IMR-90 (cell line): ENCODE data around the gene LIPK. TPM values are rescaled to one million over a fixed set of nuclear protein-coding genes. Genes with fewer than 3 reads are reported as not detected.

ENCODE experiments used
- ATAC-seq: fragments of 200-7000 bp; cut with Tn5 transposase; 2 replicates; pipeline ENCODE4 v1.9.1; 2020; ENCODE audit warnings: low read depth, mild to moderate bottlenecking, moderate library complexity
- BruUV-seq: library from RNA; stranded (reverse); fragments of 400-500 nt; replicated peaks from 2 replicates; lab custom pipeline; 2021; lab: Mats Ljungman, UMichigan
- CTCF ChIA-PET: fragments of 300-600 bp; formaldehyde crosslinking; extraction: SDS; loops from one replicate; lab custom pipeline; 2021; ENCODE audit warnings: antibody characterized with exemption; lab: Yijun Ruan, JAX
- POLR2A ChIA-PET: fragments of 300-600 bp; sonication (Branson Sonifier 250); formaldehyde crosslinking; loops from one replicate; lab custom pipeline; 2022; ENCODE audit warnings: antibody characterized with exemption; ENCODE audit not compliant: unreplicated experiment; lab: Charles Lee
- DNase-seq: peaks from one replicate; pipeline ENCODE4 v3.0.0; 2013
- H2AFZ ChIP-seq: replicated peaks from 2 replicates; pipeline ENCODE3; 2013; ENCODE audit warnings: low read length, mild to moderate bottlenecking; ENCODE audit not compliant: poor library complexity
- H2AK5ac ChIP-seq: 2 replicates; pipeline ENCODE4 v1.6.1; 2013; ENCODE audit warnings: low read depth, low read length, inconsistent platforms
- H2AK9ac ChIP-seq: replicated peaks from 2 replicates; pipeline ENCODE3; 2013; ENCODE audit warnings: mild to moderate bottlenecking, low read depth, low read length, moderate library complexity; ENCODE audit not compliant: poor library complexity
- H2BK120ac ChIP-seq: 2 replicates; pipeline ENCODE4 v1.6.1; 2013; ENCODE audit warnings: low read depth, low read length, inconsistent platforms
- H2BK15ac ChIP-seq: 3 replicates; pipeline ENCODE4 v1.6.1; 2013; ENCODE audit warnings: low read depth, low read length, inconsistent platforms
- H2BK20ac ChIP-seq: 2 replicates; pipeline ENCODE4 v1.6.1; 2013; ENCODE audit warnings: low read depth, mild to moderate bottlenecking, inconsistent platforms, low read length, moderate library complexity
- H2BK5ac ChIP-seq: 2 replicates; pipeline ENCODE4 v1.6.1; 2013; ENCODE audit warnings: mild to moderate bottlenecking, low read depth, low read length, inconsistent platforms; ENCODE audit not compliant: poor library complexity, severe bottlenecking
- H3K14ac ChIP-seq: replicated peaks from 2 replicates; pipeline ENCODE4 v1.6.1; 2013; ENCODE audit warnings: low read depth, low read length, inconsistent platforms
- H3K18ac ChIP-seq: 2 replicates; pipeline ENCODE4 v1.6.1; 2013; ENCODE audit warnings: low read depth, low read length, control low read depth
- H3K23ac ChIP-seq: 2 replicates; pipeline ENCODE4 v1.6.1; 2013; ENCODE audit warnings: low read depth, low read length, inconsistent platforms
- H3K27ac ChIP-seq: 2 replicates; pipeline ENCODE4 v1.5.1; 2013; ENCODE audit warnings: mild to moderate bottlenecking, control low read depth, low read length; ENCODE audit not compliant: insufficient read depth
- H3K27me3 ChIP-seq: 2 replicates; pipeline ENCODE4 v1.6.1; 2013; ENCODE audit warnings: low read length; ENCODE audit not compliant: control insufficient read depth, insufficient read depth
- H3K36me3 ChIP-seq: 2 replicates; pipeline ENCODE4 v1.6.1; 2013; ENCODE audit warnings: low read length, mixed read lengths; ENCODE audit not compliant: control insufficient read depth, insufficient read depth
- H3K4ac ChIP-seq: 2 replicates; pipeline ENCODE4 v1.6.1; 2013; ENCODE audit warnings: low read depth, low read length, inconsistent platforms
- H3K4me1 ChIP-seq: 2 replicates; pipeline ENCODE4 v1.6.1; 2013; ENCODE audit warnings: low read length, mixed read lengths; ENCODE audit not compliant: control insufficient read depth, insufficient read depth
- H3K4me2 ChIP-seq: 2 replicates; pipeline ENCODE4 v1.6.1; 2013; ENCODE audit warnings: low read depth, mild to moderate bottlenecking, control low read depth, low read length, moderate library complexity
- H3K4me3 ChIP-seq: 2 replicates; pipeline ENCODE4 v1.5.1; 2013; ENCODE audit warnings: low read depth, mild to moderate bottlenecking, control low read depth, low read length, moderate library complexity; ENCODE audit not compliant: insufficient read depth
- H3K56ac ChIP-seq: 2 replicates; pipeline ENCODE4 v1.6.1; 2013; ENCODE audit warnings: low read length, inconsistent platforms; ENCODE audit not compliant: insufficient read depth; ENCODE audit errors: extremely low read depth
- H3K79me1 ChIP-seq, 2 experiments: 2 replicates each; pipeline ENCODE4 v1.6.1; 2013; ENCODE audit warnings: low read length in 2 of 2, inconsistent platforms in 1 of 2, low read depth in 1 of 2
- H3K9ac ChIP-seq: 2 replicates; pipeline ENCODE4 v1.6.1; 2013; ENCODE audit warnings: low read depth, low read length, control low read depth
- H3K9me1 ChIP-seq: 2 replicates; pipeline ENCODE4 v1.6.1; 2013; ENCODE audit warnings: low read length, inconsistent platforms; ENCODE audit not compliant: insufficient read depth
- H3K9me3 ChIP-seq: 2 replicates; pipeline ENCODE4 v1.6.1; 2013; ENCODE audit warnings: low read length; ENCODE audit not compliant: control insufficient read depth, insufficient read depth
- H4K20me1 ChIP-seq: 2 replicates; pipeline ENCODE4 v1.6.1; 2013; ENCODE audit warnings: low read length, inconsistent platforms; ENCODE audit not compliant: insufficient read depth
- H4K5ac ChIP-seq: 2 replicates; pipeline ENCODE4 v1.6.1; 2013; ENCODE audit warnings: mild to moderate bottlenecking, low read depth, low read length, control low read depth
- H4K8ac ChIP-seq, 2 experiments: 2 replicates each; pipeline ENCODE4 v1.6.1; 2013; ENCODE audit warnings: low read depth in 2 of 2, low read length in 2 of 2, control low read depth in 1 of 2, inconsistent platforms in 1 of 2
- H4K91ac ChIP-seq: 2 replicates; pipeline ENCODE4 v1.6.1; 2013; ENCODE audit warnings: low read depth, low read length, inconsistent platforms; ENCODE audit not compliant: insufficient read depth
- CEBPB ChIP-seq: IDR thresholded peaks from 2 replicates; pipeline ENCODE4 v1.6.1; 2012; ENCODE audit warnings: low read depth, low read length, improper control_type of control experiment
- CTCF ChIP-seq: conservative IDR thresholded peaks from 2 replicates; pipeline ENCODE4 v1.5.1; 2012; ENCODE audit warnings: mild to moderate bottlenecking, low read depth, low read length, improper control_type of control experiment
- ELK1 ChIP-seq: fragments of 150-350 bp; IDR thresholded peaks from 2 replicates; pipeline ENCODE4 v1.6.1; 2016; ENCODE audit warnings: low read depth, mild to moderate bottlenecking, low read length, moderate library complexity, borderline replicate concordance
- FOS ChIP-seq: fragments of 150-350 bp; IDR thresholded peaks from 2 replicates; pipeline ENCODE4 v1.6.1; 2016; ENCODE audit warnings: low read depth, low read length
- MAZ ChIP-seq: IDR thresholded peaks from 2 replicates; pipeline ENCODE4 v1.6.1; 2012; ENCODE audit warnings: low read depth, mild to moderate bottlenecking, low read length, improper control_type of control experiment, moderate library complexity, borderline replicate concordance
- MXI1 ChIP-seq: IDR thresholded peaks from 2 replicates; pipeline ENCODE4 v1.6.1; 2012; ENCODE audit warnings: low read depth, mild to moderate bottlenecking, low read length, moderate library complexity, borderline replicate concordance
- NFE2L2 ChIP-seq: fragments of 150-350 bp; IDR thresholded peaks from 2 replicates; pipeline ENCODE4 v1.6.1; 2016; ENCODE audit warnings: low read depth, mild to moderate bottlenecking, low read length
- RCOR1 ChIP-seq: IDR thresholded peaks from 2 replicates; pipeline ENCODE4 v1.6.1; 2012; ENCODE audit warnings: mild to moderate bottlenecking, low read length, improper control_type of control experiment; ENCODE audit not compliant: insufficient replicate concordance
- RFX5 ChIP-seq: IDR thresholded peaks from 2 replicates; pipeline ENCODE4 v1.8.0; 2012; ENCODE audit warnings: low read depth, mild to moderate bottlenecking, low read length, moderate library complexity
- SMC3 ChIP-seq: fragments of 150-350 bp; IDR thresholded peaks from 2 replicates; pipeline ENCODE4 v1.6.1; 2016; ENCODE audit warnings: low read depth, mild to moderate bottlenecking, antibody characterized with exemption, low read length, moderate library complexity
- USF2 ChIP-seq: fragments of 150-350 bp; IDR thresholded peaks from 2 replicates; pipeline ENCODE4 v1.6.1; 2017; ENCODE audit warnings: mild to moderate bottlenecking, antibody characterized with exemption, low read length, low read depth
- WGBS, 2 experiments: methylation state at CpG; one replicate each; pipeline versions ENCODE4 v1.1.5 to v1.1.7; 2013; ENCODE audit warnings: missing lambda C conversion rate in 2 of 2; ENCODE audit not compliant: insufficient read length in 1 of 2; ENCODE audit errors: extremely low coverage in 2 of 2; 5-methylcytosine and 5-hydroxymethylcytosine counted together
- dilution Hi-C: fragments of 300-500 bp; cut with HindIII; formaldehyde crosslinking; loops from one replicate; pipeline ENCODE4 v1.14.3; 2018; ENCODE audit warnings: low sequenced_read_pairs; ENCODE audit not compliant: unreplicated experiment
- in situ Hi-C: fragments of 300-500 bp; cut with MboI; formaldehyde crosslinking; loops from 3 replicates; pipeline ENCODE4 v1.14.3; 2019; ENCODE audit warnings: low sequenced_read_pairs, inconsistent platforms, mixed read lengths
- intact Hi-C: fragments of 100-400 bp; cut with micrococcal nuclease; formaldehyde crosslinking; loops from 2 replicates; pipeline ENCODE4 v1.10.0; 2022
- polyA plus RNA-seq, 3 experiments: library from polyadenylated mRNA; depleted of rRNA; stranded (reverse); fragments of >200 nt; gene quantifications; 2 replicates each; pipeline ENCODE4 v1.2.3, GENCODE V29; 2012; ENCODE audit warnings: low replicate concordance in 1 of 3
- total RNA-seq: library from RNA; depleted of rRNA; stranded (reverse); fragments of >200 nt; gene quantifications from 2 replicates; pipeline ENCODE4 v1.2.3, GENCODE V29; 2012

Gene LIPK
- total and polyA plus RNA-seq, 2 of the 4 experiments (the other 2 are of a cell fraction): not detected

GRCh38 chr10:88765816-88766215 lies 59.8 kb downstream of the LIPK start:
- H3K4me3 ChIP-seq: no peak overlapping the region
- no CpG with 5 or more reads among the region's 1 CpG for WGBS, 2 experiments

More at GRCh38 chr10:88765816-88766215, 59.8 kb downstream of the LIPK start:
- ATAC-seq: no peak
- no peak overlapping the region for H4K8ac ChIP-seq
- no peak overlapping the region for H2BK120ac ChIP-seq
- no peak overlapping the region for H2AK9ac ChIP-seq
- dilution Hi-C loops: no loop called here
- POLR2A ChIA-PET: no interaction called here
- H4K5ac ChIP-seq: no peak overlapping the region
- no peak overlapping the region for H3K18ac ChIP-seq
- H3K36me3 ChIP-seq: no peaks in the 10 kb centered on the region
- in situ Hi-C loops: no loop called here
- no peak overlapping the region for H2AK5ac ChIP-seq
- H3K9me1 ChIP-seq: no peaks in the 10 kb centered on the region
- CTCF ChIA-PET: no interaction called here
- no peaks in the 10 kb centered on the region for H3K4me1 ChIP-seq
- no peak overlapping the region for H3K4me2 ChIP-seq
- H3K9ac ChIP-seq: no peak overlapping the region
- no peak overlapping the region for H4K91ac ChIP-seq
- H3K9me3 ChIP-seq: no peaks in the 10 kb centered on the region
- H2BK20ac ChIP-seq: no peak overlapping the region
- H4K20me1 ChIP-seq: no peaks in the 10 kb centered on the region
- H3K14ac ChIP-seq: no peak overlapping the region
- no peak overlapping the region for H2BK15ac ChIP-seq
- TF ChIP-seq USF2 (no peak), ELK1 (no peak), MAZ (no peak), RCOR1 (no peak), CEBPB (no peak), SMC3 (no peak), NFE2L2 (no peak), RFX5 (no peak), MXI1 (no peak), FOS (no peak), CTCF (no peak)
- no peak overlapping the region for H2BK5ac ChIP-seq
- no peak overlapping the region for H3K23ac ChIP-seq
- peaks cover 12% of the 10 kb centered on the region; the same call in 1 of the 2 replicates for H3K27me3 ChIP-seq
- DNase-seq: no peak
- H2AFZ ChIP-seq: no peak overlapping the region
- no peak overlapping the region for H3K4ac ChIP-seq
- H3K79me1 ChIP-seq: no peaks in the 10 kb centered on the region
- intact Hi-C loops: no loop called here
- no TSS peak for BruUV-seq
- H3K56ac ChIP-seq: no peak overlapping the region
- H3K27ac ChIP-seq: no peak overlapping the region
